ENCODE data around the gene SFTPB.

SFTPB gene

DNA sequence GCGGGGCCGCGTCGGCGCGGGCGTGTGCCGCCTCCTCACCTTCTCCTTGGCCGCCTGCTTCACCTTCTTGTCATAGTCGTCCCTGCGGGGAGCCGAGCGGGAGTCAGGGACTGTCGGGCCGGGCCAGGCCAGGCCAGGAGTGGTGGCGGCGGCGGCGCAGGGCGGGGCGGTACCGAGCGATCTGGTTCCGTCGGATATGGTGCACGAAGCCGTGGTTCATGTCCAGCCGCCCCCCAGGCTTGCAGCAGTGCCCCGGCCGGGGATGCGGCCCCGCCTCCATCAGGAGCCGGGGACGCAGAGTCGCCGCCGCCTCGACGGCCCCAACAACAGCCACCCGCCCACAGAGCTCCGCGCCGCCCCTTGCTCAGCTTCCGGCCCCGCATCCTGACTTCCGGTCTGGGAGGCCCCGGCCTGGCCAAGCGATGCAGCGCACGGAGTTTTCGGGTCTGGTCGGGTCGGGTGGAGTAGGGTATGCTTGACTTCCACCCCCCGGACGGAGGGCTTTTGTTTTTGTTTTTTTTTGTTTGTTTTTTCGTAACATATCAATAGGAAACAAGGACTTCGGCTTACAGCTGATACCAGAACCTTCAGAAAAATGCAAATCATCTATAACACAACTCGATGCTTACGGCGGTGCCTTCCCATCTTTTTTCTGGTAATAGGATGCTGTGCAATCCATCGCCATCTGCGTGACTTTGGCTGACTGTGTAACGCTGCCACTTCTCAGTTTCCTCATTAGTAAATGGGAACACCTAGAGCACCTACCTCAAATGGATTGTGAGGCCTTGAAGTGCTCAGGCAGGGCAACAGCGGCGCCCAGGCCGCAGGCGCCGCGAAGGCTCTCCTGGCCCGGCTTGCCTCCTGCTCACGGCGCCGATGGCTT is 56.1 kb downstream of the SFTPB start, which contains the start of gene C2orf68 (continued):
- TF ChIP-seq, protein P1, sequence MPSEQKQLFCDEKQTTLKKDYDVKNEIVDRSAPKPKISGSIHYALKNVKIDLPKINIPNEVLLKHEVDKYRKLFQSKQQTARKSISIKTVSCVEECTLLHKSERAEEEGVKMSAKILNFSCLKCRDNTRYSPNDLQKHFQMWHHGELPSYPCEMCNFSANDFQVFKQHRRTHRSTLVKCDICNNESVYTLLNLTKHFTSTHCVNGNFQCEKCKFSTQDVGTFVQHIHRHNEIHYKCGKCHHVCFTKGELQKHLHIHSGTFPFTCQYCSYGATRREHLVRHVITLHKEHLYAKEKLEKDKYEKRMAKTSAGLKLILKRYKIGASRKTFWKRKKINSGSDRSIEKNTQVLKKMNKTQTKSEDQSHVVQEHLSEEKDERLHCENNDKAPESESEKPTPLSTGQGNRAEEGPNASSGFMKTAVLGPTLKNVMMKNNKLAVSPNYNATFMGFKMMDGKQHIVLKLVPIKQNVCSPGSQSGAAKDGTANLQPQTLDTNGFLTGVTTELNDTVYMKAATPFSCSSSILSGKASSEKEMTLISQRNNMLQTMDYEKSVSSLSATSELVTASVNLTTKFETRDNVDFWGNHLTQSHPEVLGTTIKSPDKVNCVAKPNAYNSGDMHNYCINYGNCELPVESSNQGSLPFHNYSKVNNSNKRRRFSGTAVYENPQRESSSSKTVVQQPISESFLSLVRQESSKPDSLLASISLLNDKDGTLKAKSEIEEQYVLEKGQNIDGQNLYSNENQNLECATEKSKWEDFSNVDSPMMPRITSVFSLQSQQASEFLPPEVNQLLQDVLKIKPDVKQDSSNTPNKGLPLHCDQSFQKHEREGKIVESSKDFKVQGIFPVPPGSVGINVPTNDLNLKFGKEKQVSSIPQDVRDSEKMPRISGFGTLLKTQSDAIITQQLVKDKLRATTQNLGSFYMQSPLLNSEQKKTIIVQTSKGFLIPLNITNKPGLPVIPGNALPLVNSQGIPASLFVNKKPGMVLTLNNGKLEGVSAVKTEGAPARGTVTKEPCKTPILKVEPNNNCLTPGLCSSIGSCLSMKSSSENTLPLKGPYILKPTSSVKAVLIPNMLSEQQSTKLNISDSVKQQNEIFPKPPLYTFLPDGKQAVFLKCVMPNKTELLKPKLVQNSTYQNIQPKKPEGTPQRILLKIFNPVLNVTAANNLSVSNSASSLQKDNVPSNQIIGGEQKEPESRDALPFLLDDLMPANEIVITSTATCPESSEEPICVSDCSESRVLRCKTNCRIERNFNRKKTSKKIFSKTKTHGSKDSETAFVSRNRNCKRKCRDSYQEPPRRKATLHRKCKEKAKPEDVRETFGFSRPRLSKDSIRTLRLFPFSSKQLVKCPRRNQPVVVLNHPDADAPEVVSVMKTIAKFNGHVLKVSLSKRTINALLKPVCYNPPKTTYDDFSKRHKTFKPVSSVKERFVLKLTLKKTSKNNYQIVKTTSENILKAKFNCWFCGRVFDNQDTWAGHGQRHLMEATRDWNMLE (tag by site-specific recombination; conservative IDR thresholded peaks at IDR 0.05; ENCODE audit: low read depth), result peak; percentile 53
- no peak for TF ChIP-seq ZIC2 (tag by site-specific recombination; IDR thresholded peaks at IDR 0.05)
- no peak; the same call in 1 of the 2 replicates for TF ChIP-seq BCL11B (tag by site-specific recombination; IDR thresholded peaks at IDR 0.05; ENCODE audit: low read depth)
- TF ChIP-seq, protein P2, sequence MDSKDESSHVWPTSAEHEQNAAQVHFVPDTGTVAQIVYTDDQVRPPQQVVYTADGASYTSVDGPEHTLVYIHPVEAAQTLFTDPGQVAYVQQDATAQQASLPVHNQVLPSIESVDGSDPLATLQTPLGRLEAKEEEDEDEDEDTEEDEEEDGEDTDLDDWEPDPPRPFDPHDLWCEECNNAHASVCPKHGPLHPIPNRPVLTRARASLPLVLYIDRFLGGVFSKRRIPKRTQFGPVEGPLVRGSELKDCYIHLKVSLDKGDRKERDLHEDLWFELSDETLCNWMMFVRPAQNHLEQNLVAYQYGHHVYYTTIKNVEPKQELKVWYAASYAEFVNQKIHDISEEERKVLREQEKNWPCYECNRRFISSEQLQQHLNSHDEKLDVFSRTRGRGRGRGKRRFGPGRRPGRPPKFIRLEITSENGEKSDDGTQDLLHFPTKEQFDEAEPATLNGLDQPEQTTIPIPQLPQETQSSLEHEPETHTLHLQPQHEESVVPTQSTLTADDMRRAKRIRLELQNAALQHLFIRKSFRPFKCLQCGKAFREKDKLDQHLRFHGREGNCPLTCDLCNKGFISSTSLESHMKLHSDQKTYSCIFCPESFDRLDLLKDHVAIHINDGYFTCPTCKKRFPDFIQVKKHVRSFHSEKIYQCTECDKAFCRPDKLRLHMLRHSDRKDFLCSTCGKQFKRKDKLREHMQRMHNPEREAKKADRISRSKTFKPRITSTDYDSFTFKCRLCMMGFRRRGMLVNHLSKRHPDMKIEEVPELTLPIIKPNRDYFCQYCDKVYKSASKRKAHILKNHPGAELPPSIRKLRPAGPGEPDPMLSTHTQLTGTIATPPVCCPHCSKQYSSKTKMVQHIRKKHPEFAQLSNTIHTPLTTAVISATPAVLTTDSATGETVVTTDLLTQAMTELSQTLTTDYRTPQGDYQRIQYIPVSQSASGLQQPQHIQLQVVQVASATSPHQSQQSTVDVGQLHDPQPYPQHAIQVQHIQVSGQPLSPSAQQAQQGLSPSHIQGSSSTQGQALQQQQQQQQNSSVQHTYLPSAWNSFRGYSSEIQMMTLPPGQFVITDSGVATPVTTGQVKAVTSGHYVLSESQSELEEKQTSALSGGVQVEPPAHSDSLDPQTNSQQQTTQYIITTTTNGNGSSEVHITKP (tag by site-specific recombination; IDR thresholded peaks at IDR 0.05), result peak; percentile 40; the same call in 1 of the 2 replicates
- TF ChIP-seq GLIS1 (tag by site-specific recombination; IDR thresholded peaks at IDR 0.05), result peak; percentile 39; the same call in 1 of the 2 replicates
- TF ChIP-seq, protein P3, sequence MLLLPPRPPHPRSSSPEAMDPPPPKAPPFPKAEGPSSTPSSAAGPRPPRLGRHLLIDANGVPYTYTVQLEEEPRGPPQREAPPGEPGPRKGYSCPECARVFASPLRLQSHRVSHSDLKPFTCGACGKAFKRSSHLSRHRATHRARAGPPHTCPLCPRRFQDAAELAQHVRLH (tag by site-specific recombination; IDR thresholded peaks at IDR 0.05), result 0 out of 2 replicates have a peak, but pooled peaks have one; percentile 35
- TF ChIP-seq ZNF302 (tag by site-specific recombination; IDR thresholded peaks at IDR 0.05; ENCODE audit: low read depth), result no peak
- TF ChIP-seq, protein P4, sequence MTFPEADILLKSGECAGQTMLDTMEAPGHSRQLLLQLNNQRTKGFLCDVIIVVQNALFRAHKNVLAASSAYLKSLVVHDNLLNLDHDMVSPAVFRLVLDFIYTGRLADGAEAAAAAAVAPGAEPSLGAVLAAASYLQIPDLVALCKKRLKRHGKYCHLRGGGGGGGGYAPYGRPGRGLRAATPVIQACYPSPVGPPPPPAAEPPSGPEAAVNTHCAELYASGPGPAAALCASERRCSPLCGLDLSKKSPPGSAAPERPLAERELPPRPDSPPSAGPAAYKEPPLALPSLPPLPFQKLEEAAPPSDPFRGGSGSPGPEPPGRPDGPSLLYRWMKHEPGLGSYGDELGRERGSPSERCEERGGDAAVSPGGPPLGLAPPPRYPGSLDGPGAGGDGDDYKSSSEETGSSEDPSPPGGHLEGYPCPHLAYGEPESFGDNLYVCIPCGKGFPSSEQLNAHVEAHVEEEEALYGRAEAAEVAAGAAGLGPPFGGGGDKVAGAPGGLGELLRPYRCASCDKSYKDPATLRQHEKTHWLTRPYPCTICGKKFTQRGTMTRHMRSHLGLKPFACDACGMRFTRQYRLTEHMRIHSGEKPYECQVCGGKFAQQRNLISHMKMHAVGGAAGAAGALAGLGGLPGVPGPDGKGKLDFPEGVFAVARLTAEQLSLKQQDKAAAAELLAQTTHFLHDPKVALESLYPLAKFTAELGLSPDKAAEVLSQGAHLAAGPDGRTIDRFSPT (tag by site-specific recombination; IDR thresholded peaks at IDR 0.05), result no peak
- TF ChIP-seq, protein P5, sequence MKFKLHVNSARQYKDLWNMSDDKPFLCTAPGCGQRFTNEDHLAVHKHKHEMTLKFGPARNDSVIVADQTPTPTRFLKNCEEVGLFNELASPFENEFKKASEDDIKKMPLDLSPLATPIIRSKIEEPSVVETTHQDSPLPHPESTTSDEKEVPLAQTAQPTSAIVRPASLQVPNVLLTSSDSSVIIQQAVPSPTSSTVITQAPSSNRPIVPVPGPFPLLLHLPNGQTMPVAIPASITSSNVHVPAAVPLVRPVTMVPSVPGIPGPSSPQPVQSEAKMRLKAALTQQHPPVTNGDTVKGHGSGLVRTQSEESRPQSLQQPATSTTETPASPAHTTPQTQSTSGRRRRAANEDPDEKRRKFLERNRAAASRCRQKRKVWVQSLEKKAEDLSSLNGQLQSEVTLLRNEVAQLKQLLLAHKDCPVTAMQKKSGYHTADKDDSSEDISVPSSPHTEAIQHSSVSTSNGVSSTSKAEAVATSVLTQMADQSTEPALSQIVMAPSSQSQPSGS (tag by site-specific recombination; IDR thresholded peaks at IDR 0.05; ENCODE audit: low read depth), result no peak
- no peak for TF ChIP-seq ZNF521 (tag by site-specific recombination; IDR thresholded peaks at IDR 0.05)
- no peak for TF ChIP-seq ZNF423 (tag by site-specific recombination; IDR thresholded peaks at IDR 0.05)
- TF ChIP-seq ZNF610 (tag by site-specific recombination; IDR thresholded peaks at IDR 0.05; ENCODE audit: borderline replicate concordance), result no peak
- TF ChIP-seq SP7 (tag by site-specific recombination; IDR thresholded peaks at IDR 0.05), result peak; percentile 26; the same call in 1 of the 2 replicates
- no peak for TF ChIP-seq ZBTB1 (tag by site-specific recombination; IDR thresholded peaks at IDR 0.05)
- TF ChIP-seq KLF1 (tag by site-specific recombination; IDR thresholded peaks at IDR 0.05), result peak; percentile 41; the same call in 1 of the 2 replicates
- no peak for TF ChIP-seq ZNF596 (tag by site-specific recombination; IDR thresholded peaks at IDR 0.05)
- TF ChIP-seq TCF7L2 (IDR thresholded peaks at IDR 0.05; ENCODE audit: borderline replicate concordance, low read depth, low read length), result no peak
- no peak for TF ChIP-seq HOXA7 (CRISPR knock-in tag; IDR thresholded peaks at IDR 0.05; ENCODE audit: borderline replicate concordance)
- TF ChIP-seq, protein P6, sequence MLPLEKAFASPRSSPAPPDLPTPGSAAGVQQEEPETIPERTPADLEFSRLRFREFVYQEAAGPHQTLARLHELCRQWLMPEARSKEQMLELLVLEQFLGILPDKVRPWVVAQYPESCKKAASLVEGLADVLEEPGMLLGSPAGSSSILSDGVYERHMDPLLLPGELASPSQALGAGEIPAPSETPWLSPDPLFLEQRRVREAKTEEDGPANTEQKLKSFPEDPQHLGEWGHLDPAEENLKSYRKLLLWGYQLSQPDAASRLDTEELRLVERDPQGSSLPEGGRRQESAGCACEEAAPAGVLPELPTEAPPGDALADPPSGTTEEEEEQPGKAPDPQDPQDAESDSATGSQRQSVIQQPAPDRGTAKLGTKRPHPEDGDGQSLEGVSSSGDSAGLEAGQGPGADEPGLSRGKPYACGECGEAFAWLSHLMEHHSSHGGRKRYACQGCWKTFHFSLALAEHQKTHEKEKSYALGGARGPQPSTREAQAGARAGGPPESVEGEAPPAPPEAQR (tag by site-specific recombination; IDR thresholded peaks at IDR 0.05), result no peak
- no peak for TF ChIP-seq ZNF248 (tag by site-specific recombination; IDR thresholded peaks at IDR 0.05)
- peak; percentile 84; the same call in 1 of the 2 replicates for TF ChIP-seq ZBTB48 (tag by site-specific recombination; IDR thresholded peaks at IDR 0.05)
- TF ChIP-seq SCRT1 (tag by site-specific recombination; IDR thresholded peaks at IDR 0.05; ENCODE audit: borderline replicate concordance), result no peak
- TF ChIP-seq, protein P7, sequence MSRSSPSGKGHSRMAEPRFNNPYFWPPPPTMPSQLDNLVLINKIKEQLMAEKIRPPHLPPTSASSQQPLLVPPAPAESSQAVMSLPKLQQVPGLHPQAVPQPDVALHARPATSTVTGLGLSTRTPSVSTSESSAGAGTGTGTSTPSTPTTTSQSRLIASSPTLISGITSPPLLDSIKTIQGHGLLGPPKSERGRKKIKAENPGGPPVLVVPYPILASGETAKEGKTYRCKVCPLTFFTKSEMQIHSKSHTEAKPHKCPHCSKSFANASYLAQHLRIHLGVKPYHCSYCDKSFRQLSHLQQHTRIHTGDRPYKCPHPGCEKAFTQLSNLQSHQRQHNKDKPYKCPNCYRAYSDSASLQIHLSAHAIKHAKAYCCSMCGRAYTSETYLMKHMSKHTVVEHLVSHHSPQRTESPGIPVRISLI (tag by site-specific recombination; IDR thresholded peaks at IDR 0.05), result peak; percentile 10; the same call in 1 of the 2 replicates
